Endodermal cell (in vitro differentiated cells): ENCODE data around the gene ROR2. TPM values are rescaled to one million over a fixed set of nuclear protein-coding genes. Genes with fewer than 3 reads are reported as not detected.

ENCODE experiments used
- DNase-seq: peaks from one replicate; pipeline ENCODE4 v3.0.0-alpha.2; 2017
- H3K27ac ChIP-seq: 2 replicates; pipeline ENCODE4 v1.5.1; 2013; ENCODE audit warnings: mild to moderate bottlenecking, low read depth, low read length, moderate library complexity
- H3K27me3 ChIP-seq: 2 replicates; pipeline ENCODE4 v1.6.1; 2013; ENCODE audit warnings: mild to moderate bottlenecking, low read length, moderate library complexity; ENCODE audit not compliant: insufficient read depth, control insufficient read depth, poor library complexity, severe bottlenecking
- H3K36me3 ChIP-seq: 2 replicates; pipeline ENCODE4 v1.7.0; 2013; ENCODE audit warnings: mild to moderate bottlenecking, low read length, moderate library complexity; ENCODE audit not compliant: control insufficient read depth, insufficient read depth
- H3K4me1 ChIP-seq: one replicate; pipeline ENCODE4 v1.7.0; 2013; ENCODE audit warnings: low read length; ENCODE audit not compliant: control insufficient read depth, insufficient read depth
- H3K4me3 ChIP-seq: 2 replicates; pipeline ENCODE4 v1.5.1; 2013; ENCODE audit warnings: mild to moderate bottlenecking, low read length, moderate library complexity
- H3K9ac ChIP-seq: 2 replicates; pipeline ENCODE4 v1.6.1; 2013; ENCODE audit warnings: mild to moderate bottlenecking, low read length, moderate library complexity; ENCODE audit not compliant: poor library complexity, severe bottlenecking; ENCODE audit errors: extremely low read depth
- H3K9me3 ChIP-seq: 2 replicates; pipeline ENCODE4 v1.6.1; 2013; ENCODE audit warnings: mild to moderate bottlenecking, low read length, moderate library complexity; ENCODE audit not compliant: control insufficient read depth
- H3K27ac Mint-ChIP-seq: 2 replicates; pipeline ENCODE4 v1.8.0; 2020; ENCODE audit warnings: mixed read lengths
- H3K27me3 Mint-ChIP-seq: 2 replicates; pipeline ENCODE4 v1.8.0; 2021; ENCODE audit warnings: mild to moderate bottlenecking, mixed read lengths; ENCODE audit not compliant: insufficient read depth
- H3K36me3 Mint-ChIP-seq: 2 replicates; pipeline ENCODE4 v1.8.0; 2020; ENCODE audit warnings: low read depth, mixed read lengths
- H3K4me1 Mint-ChIP-seq: 2 replicates; pipeline ENCODE4 v1.8.0; 2020; ENCODE audit warnings: mixed read lengths
- H3K4me3 Mint-ChIP-seq: 2 replicates; pipeline ENCODE4 v1.8.0; 2020; ENCODE audit warnings: mild to moderate bottlenecking, moderate library complexity, mixed read lengths
- H3K9me3 Mint-ChIP-seq: 2 replicates; pipeline ENCODE4 v1.8.0; 2020; ENCODE audit warnings: mild to moderate bottlenecking, mixed read lengths
- CTCF ChIP-seq: fragments of 200-600 bp; sonication (generic); conservative IDR thresholded peaks from 2 replicates; pipeline ENCODE4 v1.5.0; 2021; ENCODE audit warnings: antibody characterized with exemption, mild to moderate bottlenecking
- WGBS, 2 experiments: methylation state at CpG; one replicate each; pipeline versions ENCODE4 v1.1.5 to v1.1.7; 2013; ENCODE audit warnings: missing lambda C conversion rate in 2 of 2, mixed read lengths in 1 of 2; ENCODE audit not compliant: insufficient coverage in 1 of 2, insufficient read length in 1 of 2; 5-methylcytosine and 5-hydroxymethylcytosine counted together
- total RNA-seq, 2 donors: library from RNA; stranded (reverse); fragmentation: NEBNext Ultra II Directional in 1 of 2; extraction: Animal tissue kit (Norgen Biotek cat#: 25700) in 1 of 2; gene quantifications; 2 replicates in 1 of 2; 3 replicates in 1 of 2; pipeline ENCODE4 v1.2.1, GENCODE V29; 2021

ROR2 gene
- total RNA-seq, 2 donors from 2014 or later, result 104 to 160 TPM

DNA sequence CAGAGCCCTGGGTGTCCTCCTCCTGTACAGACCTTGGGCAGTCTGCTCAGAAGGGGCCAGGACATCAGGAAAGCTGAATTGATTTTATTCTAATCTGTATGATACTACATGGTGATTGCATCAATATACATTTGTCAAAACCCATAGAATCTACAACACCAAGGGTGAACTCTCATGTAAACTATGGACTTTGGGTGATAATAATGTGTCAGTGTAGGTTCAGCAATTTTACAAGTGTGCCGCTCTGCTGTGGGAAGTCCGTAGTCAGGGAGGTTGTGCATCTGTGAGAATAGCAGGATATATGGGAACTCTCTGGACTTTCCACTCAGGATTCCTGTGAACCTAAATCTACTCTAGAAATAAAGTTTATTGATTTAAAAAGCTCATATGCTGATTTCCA is 371.1 kb downstream of the ROR2 start:
- DNase-seq, result no peak
- no peak overlapping the region for H3K27ac ChIP-seq

GRCh38 chr9:91577633-91578061 is 372.4 kb downstream of the ROR2 start:
- H3K4me1 Mint-ChIP-seq, result peaks cover 38% of the 10 kb centered on the region
- Histone ChIP-seq H3K27ac (no peak overlapping the region), H3K36me3 (no peaks in the 10 kb centered on the region), H3K4me3 (no peak overlapping the region), H3K9ac (no peak overlapping the region), H3K4me1 (peaks cover 10% of the 10 kb centered on the region), H3K9me3 (no peaks in the 10 kb centered on the region), H3K27me3 (no peaks in the 10 kb centered on the region)
- no peak overlapping the region for H3K27ac Mint-ChIP-seq
- no peak for DNase-seq
- H3K27me3 Mint-ChIP-seq, result peaks cover 2% of the 10 kb centered on the region
- no peak overlapping the region for H3K4me3 Mint-ChIP-seq
- 76 to 79% methylated on average over 5 to 6 of the region's 6 CpGs for WGBS, 2 experiments
- no peaks in the 10 kb centered on the region for H3K36me3 Mint-ChIP-seq
- no peaks in the 10 kb centered on the region for H3K9me3 Mint-ChIP-seq
- no peak for TF ChIP-seq CTCF

More for the DNA sequence above, 371.1 kb downstream of the ROR2 start:
- no peak overlapping the region for H3K9ac ChIP-seq
- no peaks in the 10 kb centered on the region for H3K9me3 ChIP-seq
- Mint-ChIP-seq H3K4me3 (no peak overlapping the region), H3K4me1 (peaks cover 29% of the 10 kb centered on the region), H3K9me3 (no peaks in the 10 kb centered on the region), H3K27ac (no peak overlapping the region), H3K27me3 (peaks cover 2% of the 10 kb centered on the region), H3K36me3 (no peaks in the 10 kb centered on the region)
- H3K4me1 ChIP-seq, result peaks cover 9% of the 10 kb centered on the region
- no peaks in the 10 kb centered on the region for H3K27me3 ChIP-seq
- H3K36me3 ChIP-seq, result no peaks in the 10 kb centered on the region
- 88 to 100% methylated on average over 1 to 2 of the region's 2 CpGs for WGBS, 2 experiments
- no peak overlapping the region for H3K4me3 ChIP-seq
- no peak for TF ChIP-seq CTCF

- H3K4me3 Mint-ChIP-seq, result no peak overlapping the region
- 87 to 89% methylated on average over 3 to 5 of the region's 5 CpGs for WGBS, 2 experiments
- peaks cover 3% of the 10 kb centered on the region for H3K27me3 Mint-ChIP-seq
These were observed 377.2 kb downstream of the ROR2 start for GRCh38 chr9:91572811-91573210.

More at GRCh38 chr9:91572811-91573210, 377.2 kb downstream of the ROR2 start:
- Histone ChIP-seq H3K9me3 (peaks cover 30% of the 10 kb centered on the region), H3K4me1 (peaks cover 17% of the 10 kb centered on the region), H3K36me3 (no peaks in the 10 kb centered on the region), H3K27ac (no peak overlapping the region), H3K4me3 (peak overlapping the region; percentile 14), H3K9ac (no peak overlapping the region), H3K27me3 (no peaks in the 10 kb centered on the region)
- peaks cover 1% of the 10 kb centered on the region for H3K36me3 Mint-ChIP-seq
- H3K9me3 Mint-ChIP-seq, result peaks cover 14% of the 10 kb centered on the region
- no peak for DNase-seq
- peak overlapping the region; percentile 86 for H3K27ac Mint-ChIP-seq
- TF ChIP-seq CTCF, result no peak
- H3K4me1 Mint-ChIP-seq, result peaks cover 34% of the 10 kb centered on the region
